H1 (cell line): ENCODE measurements around the gene TVP23A. TPM values are rescaled to one million over a fixed set of nuclear protein-coding genes. Genes with fewer than 3 reads are reported as not detected.

ENCODE experiments used
- GABPA ChIP-seq: IDR thresholded peaks from 2 replicates; pipeline ENCODE4 v1.6.1; 2011; ENCODE audit warnings: mild to moderate bottlenecking, low read length, moderate library complexity, borderline replicate concordance; ENCODE audit not compliant: insufficient read depth
- POU5F1 ChIP-seq: IDR thresholded peaks from 2 replicates; pipeline ENCODE4 v1.6.1; 2011; ENCODE audit warnings: low read depth, mild to moderate bottlenecking, low read length, moderate library complexity
- SIN3A ChIP-seq, 2 experiments: IDR thresholded peaks in 1 of 2; conservative IDR thresholded peaks in 1 of 2; 2 replicates each; pipeline ENCODE4 v1.6.1; 2011 to 2012; ENCODE audit warnings: low read length in 2 of 2, improper control_type of control experiment in 1 of 2, low read depth in 1 of 2, mild to moderate bottlenecking in 1 of 2
- polyA plus RNA-seq, 7 experiments: library from polyadenylated mRNA; depleted of rRNA in 3 of 7; stranded (reverse) in 5 of 7; unstranded in 2 of 7; fragments of >200 nt in 5 of 7; fragments of 200-250 nt in 2 of 7; gene quantifications; 1 replicate in 5 of 7; 2 replicates in 1 of 7; 4 replicates in 1 of 7; pipeline versions ENCODE4 v1.2.1 to v1.2.3, GENCODE V29; 2011 to 2013; ENCODE audit warnings: missing spikeins in 2 of 7, mixed read lengths in 2 of 7
- total RNA-seq: library from RNA; stranded (reverse); fragmentation: NEBNext Ultra II Directional; extraction: Animal tissue kit (Norgen Biotek cat#: 25700); gene quantifications from 2 replicates; pipeline ENCODE4 v1.2.1, GENCODE V29; 2021

TVP23A gene
- total and polyA plus RNA-seq, 2 of the 8 experiments (the other 6 are each of a cell fraction or from before 2014, with no cell fraction given) = 2.2 to 3.1 TPM

DNA sequence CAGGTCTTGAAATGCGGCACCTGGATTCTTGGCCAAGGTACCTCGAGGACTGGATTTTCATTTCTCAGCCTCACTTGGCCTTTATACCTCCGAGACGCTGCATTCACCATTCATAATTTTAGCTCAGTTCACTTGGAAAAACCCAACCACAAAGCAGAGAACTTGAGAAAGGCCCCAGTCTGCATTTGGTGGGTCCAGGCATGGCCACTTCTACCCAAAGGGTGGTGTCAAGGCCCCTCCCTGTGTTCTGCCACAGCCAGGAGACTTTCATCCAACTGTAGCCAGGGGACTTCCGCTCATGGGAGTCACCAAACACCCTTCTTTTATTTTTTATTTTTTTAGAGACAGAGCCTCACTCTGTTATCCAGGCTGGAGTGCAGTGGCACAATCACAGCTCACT lies 14.7 kb upstream of the TVP23A start (continued):
- TF ChIP-seq SIN3A (conservative IDR thresholded peaks at IDR 0.05 in 1 of 2, IDR thresholded peaks at IDR 0.05 in 1 of 2; ENCODE audit: low read depth in 1 of 2, low read length in 2 of 2) = no peak
- no peak for TF ChIP-seq POU5F1
- TF ChIP-seq GABPA = no peak
